Thoracic aorta (tissue), 2 donors: Measurements from ENCODE around the gene RRBP1. TPM values are rescaled to one million over a fixed set of nuclear protein-coding genes. Genes with fewer than 3 reads are reported as not detected.

Experiments
- ATAC-seq: fragments of 150-250 bp; one replicate; pipeline ENCODE4 v1.8.0; 2017; ENCODE audit warnings: low read depth; ENCODE audit not compliant: insufficient number of reproducible peaks, low FRiP score
- DNase-seq: peaks from one replicate; pipeline ENCODE4 v3.0.0-alpha.2; 2020; ENCODE audit warnings: low spot score
- H3K27ac ChIP-seq, 2 donors: fragments of 200-600 bp; sonication (generic); 1 replicate in 1 of 2; 2 replicates in 1 of 2; pipeline ENCODE4 v1.5.1; 2016; ENCODE audit warnings: mild to moderate bottlenecking in 2 of 2, moderate library complexity in 2 of 2
- H3K27me3 ChIP-seq: fragments of 200-600 bp; sonication (generic); replicated peaks from 2 replicates; pipeline ENCODE4 v1.6.0; 2016; ENCODE audit warnings: mild to moderate bottlenecking; ENCODE audit not compliant: insufficient read depth
- H3K36me3 ChIP-seq: fragments of 200-600 bp; sonication (generic); one replicate; pipeline ENCODE4 v1.5.1; 2016
- H3K4me1 ChIP-seq, 2 donors: fragments of 200-600 bp; sonication (generic); 1 replicate in 1 of 2; 2 replicates in 1 of 2; pipeline versions ENCODE4 v1.5.1 to v1.6.0; 2016; ENCODE audit warnings: low read depth in 2 of 2, mild to moderate bottlenecking in 1 of 2; ENCODE audit not compliant: control insufficient read depth in 1 of 2
- H3K4me3 ChIP-seq: fragments of 200-600 bp; sonication (generic); 2 replicates; pipeline ENCODE4 v1.5.1; 2016; ENCODE audit warnings: mild to moderate bottlenecking
- H3K9me3 ChIP-seq: fragments of 200-600 bp; sonication (generic); 2 replicates; pipeline ENCODE4 v1.5.1; 2016
- CTCF ChIP-seq: fragments of 200-600 bp; sonication (generic); IDR thresholded peaks from one replicate; pipeline ENCODE4 v1.5.1; 2019; ENCODE audit warnings: antibody characterized with exemption
- total RNA-seq, 2 donors: library from RNA; depleted of rRNA; stranded (reverse); fragments of >200 nt; gene quantifications; one replicate each; pipeline versions ENCODE4 v1.1.0 to v1.2.3, GENCODE V29; 2016

Gene RRBP1
- total RNA-seq, 2 donors from 2014 or later = 113 to 163 TPM

DNA sequence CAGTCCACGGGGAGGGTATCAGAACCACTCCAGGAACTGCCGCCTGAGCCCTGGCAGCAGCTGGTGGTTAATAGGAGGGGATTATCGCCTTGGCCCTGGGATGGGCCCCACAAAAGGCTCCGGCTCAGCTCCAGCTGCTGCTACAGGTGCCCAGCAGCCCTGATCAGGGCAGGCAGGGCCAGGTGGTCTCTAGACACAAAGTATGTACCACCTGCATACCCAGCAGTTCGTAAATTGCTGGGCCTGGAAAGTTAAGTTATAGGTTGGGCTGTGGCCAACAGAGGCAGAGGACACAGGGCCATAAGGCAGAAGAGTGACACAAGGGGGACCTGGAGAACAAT, 35.1 kb downstream of the RRBP1 start:
- Histone ChIP-seq H3K36me3 (no peaks in the 10 kb centered on the region), H3K27ac (no peak overlapping the region), H3K4me3 (no peak overlapping the region), H3K27me3 (no peaks in the 10 kb centered on the region), H3K4me1 (peaks cover 27 to 83% of the 10 kb centered on the region in 2 donors), H3K9me3 (no peaks in the 10 kb centered on the region)
- DNase-seq (no peak), ATAC-seq (no peak)
- TF ChIP-seq CTCF = no peak

DNA sequence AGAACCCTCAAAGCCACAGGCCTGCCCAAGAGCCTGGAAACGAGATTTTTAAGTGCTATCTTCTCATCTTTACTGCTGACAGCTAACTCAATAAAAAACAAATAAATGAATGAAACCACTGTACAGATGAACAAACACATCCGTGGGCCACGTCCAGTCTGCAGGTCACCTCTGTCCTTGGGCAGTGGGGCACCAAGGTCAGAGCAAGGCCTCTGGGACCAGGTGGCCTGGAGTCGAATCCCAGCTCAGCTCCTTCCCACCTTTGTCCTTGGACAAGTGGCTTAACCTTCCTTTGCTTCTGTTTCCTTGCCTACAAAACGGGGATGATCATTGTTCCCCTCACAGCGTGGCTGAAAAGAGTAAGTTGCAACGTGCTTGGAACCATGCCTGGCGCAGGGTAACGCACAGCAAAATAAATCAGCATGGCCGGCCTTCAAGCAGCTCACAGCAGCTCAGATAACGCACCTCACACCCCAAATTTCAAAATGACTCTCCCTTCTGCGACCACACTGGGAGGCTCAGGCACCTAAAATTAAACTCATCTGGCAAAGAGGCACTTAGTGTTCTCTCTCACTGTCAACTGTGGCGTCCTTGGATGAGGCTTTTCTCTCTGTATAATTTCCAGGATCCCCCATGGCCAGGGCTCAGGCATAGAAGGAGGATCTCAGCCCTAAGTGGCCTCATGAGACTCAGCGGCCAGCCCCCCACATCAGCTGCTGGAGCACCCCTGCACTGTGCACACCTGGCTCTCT, 35.7 kb downstream of the RRBP1 start:
- no peak overlapping the region for H3K27ac ChIP-seq
- ATAC-seq (no peak), DNase-seq (no peak)
- peaks cover 27 to 83% of the 10 kb centered on the region in 2 donors for H3K4me1 ChIP-seq
- no peaks in the 10 kb centered on the region for H3K27me3 ChIP-seq
- H3K36me3 ChIP-seq = no peaks in the 10 kb centered on the region
- TF ChIP-seq CTCF = no peak
- H3K4me3 ChIP-seq = no peak overlapping the region
- no peaks in the 10 kb centered on the region for H3K9me3 ChIP-seq

GRCh38 chr20:17645546-17646208, 36.4 kb downstream of the RRBP1 start:
- peaks cover 2% of the 10 kb centered on the region for H3K36me3 ChIP-seq
- no peaks in the 10 kb centered on the region for H3K9me3 ChIP-seq
- no peak overlapping the region for H3K4me3 ChIP-seq
- TF ChIP-seq CTCF = no peak
- H3K27ac ChIP-seq = no peak overlapping the region
- peaks cover 27 to 82% of the 10 kb centered on the region in 2 donors for H3K4me1 ChIP-seq
- H3K27me3 ChIP-seq = no peaks in the 10 kb centered on the region
- DNase-seq = no peak
- ATAC-seq = no peak

DNA sequence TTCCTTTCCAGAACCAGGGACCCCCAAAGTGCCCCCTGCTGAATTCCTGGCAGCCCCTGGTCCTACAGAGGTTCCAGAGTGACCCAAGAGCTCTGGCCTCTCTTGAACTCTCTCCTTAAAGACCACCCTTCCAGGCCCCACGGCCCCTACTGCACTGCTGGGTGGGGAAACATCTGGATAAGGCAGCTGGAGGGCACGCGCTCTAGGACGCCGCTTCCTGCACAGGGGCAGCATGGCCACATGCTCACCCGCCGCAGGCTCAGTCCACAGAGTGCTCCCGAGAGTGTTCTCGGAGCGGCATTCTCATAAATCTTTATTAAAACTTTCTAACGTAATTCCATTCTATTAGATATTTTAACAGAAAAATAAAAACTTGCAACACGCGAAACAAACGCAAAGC, 37.0 kb downstream of the RRBP1 start:
- H3K27ac ChIP-seq = peak overlapping the region in 1 of 2 donors; percentile 36
- DNase-seq (no peak), ATAC-seq (no peak)
- H3K4me1 ChIP-seq = peaks cover 27 to 75% of the 10 kb centered on the region in 2 donors
- no peaks in the 10 kb centered on the region for H3K9me3 ChIP-seq
- no peak for TF ChIP-seq CTCF
- H3K36me3 ChIP-seq = peaks cover 8% of the 10 kb centered on the region
- no peaks in the 10 kb centered on the region for H3K27me3 ChIP-seq
- H3K4me3 ChIP-seq = no peak overlapping the region

- no peak for DNase-seq
- Histone ChIP-seq H3K4me3 (no peak overlapping the region), H3K27me3 (no peaks in the 10 kb centered on the region), H3K4me1 (peaks cover 27 to 73% of the 10 kb centered on the region in 2 donors), H3K27ac (peak overlapping the region; percentile 36 to 59), H3K36me3 (peaks cover 8% of the 10 kb centered on the region), H3K9me3 (no peaks in the 10 kb centered on the region)
- TF ChIP-seq CTCF = no peak
- no peak for ATAC-seq
Measured at GRCh38 chr20:17644451-17644850, 37.6 kb downstream of the RRBP1 start.
